CD4-positive, alpha-beta T cell treated with Interleukin-17A for 4 hours (primary cell): ENCODE data around the gene LAMA3.
A peak's percentile ranks its signal among the peaks of the same experiment; 100 is the strongest.

Experiments
- DNase-seq: peaks from one replicate; pipeline ENCODE4 v3.0.0-alpha.2; 2020; ENCODE audit warnings: mixed read lengths

The LAMA3 gene

DNA sequence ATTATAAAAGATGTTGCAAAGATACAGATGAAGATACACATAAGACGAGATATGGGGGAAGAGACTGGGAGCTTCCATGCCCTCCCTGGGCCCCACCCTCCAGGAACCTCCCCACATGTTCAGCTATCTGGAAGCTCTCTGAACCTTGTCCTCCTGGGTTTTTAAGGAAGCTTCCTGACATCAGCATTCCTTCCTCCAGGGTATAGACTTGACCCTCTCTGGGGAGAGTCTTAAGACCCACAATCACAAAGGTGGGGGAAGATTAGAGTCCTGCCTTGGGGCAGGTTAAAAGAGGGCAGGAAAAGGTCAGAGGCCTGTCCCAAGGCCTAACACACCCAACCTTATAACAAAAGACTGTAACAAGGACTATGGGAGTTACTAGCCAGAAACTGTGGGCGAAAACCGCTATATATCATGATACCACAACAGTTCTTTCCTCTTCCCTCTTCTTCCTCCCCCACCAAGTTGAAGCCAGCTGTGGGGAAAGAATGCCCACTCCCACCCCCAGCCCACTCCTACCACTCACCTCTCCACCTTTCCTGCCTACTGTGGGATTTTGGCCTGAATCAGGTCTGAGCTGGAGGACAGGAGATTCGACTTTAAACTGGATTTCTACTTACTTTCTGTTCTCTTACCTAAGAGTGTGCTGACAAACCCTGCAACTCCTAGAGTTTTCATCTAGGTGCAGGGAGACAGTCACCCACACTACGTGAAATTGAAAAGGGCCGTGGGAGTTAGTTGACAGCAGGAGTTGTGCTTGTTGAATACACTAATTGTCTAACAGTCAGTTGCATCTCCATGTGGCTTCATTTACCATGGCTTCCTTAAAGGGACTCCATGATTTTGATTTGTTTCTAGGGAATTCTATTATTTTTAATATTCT is 105.0 kb downstream of the LAMA3 start:
- no peak for DNase-seq

GRCh38 chr18:23798249-23798648 is 109.0 kb downstream of the LAMA3 start:
- DNase-seq = no peak

GRCh38 chr18:23798824-23799223 is 109.6 kb downstream of the LAMA3 start:
- DNase-seq = no peak

- no peak for DNase-seq
Observed at GRCh38 chr18:23799540-23799939, 110.3 kb downstream of the LAMA3 start.

DNA sequence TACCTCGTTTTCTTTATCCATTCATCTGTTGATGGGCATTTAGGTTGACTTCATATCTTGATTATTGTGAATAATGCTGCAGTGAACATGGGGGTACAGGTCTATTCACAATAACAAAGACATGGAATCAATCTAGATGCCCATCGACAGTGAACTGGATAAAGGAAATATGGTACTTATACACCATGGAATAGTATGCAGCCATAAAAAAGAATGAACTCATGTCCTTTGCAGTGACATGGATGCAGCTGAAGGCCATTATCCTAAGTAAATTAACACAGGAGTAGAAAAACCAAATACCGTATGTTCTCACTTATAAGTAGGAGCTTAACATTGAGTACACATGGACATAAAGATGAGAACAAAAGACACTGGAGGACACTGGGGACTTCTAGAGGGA is 111.6 kb downstream of the LAMA3 start:
- no peak for DNase-seq

DNA sequence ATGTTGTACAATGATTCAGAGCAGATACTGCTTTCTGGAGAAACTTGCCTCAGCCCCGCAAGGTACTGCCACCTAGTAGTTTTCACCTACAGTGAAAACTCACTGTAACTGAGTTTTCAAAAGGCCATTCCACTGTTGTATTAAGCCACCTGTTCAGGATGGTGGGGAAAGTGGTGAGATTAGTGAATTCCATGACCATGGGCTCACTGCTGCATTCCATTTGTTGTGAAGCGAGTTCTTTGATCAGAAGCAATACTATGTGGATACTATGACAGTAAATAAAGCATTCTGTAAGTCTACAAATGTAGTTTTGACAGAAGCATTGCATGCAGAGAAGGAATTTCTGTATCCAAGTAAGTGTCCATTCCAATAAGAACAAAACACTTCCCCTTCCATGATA is 113.6 kb downstream of the LAMA3 start:
- no peak for DNase-seq

DNA sequence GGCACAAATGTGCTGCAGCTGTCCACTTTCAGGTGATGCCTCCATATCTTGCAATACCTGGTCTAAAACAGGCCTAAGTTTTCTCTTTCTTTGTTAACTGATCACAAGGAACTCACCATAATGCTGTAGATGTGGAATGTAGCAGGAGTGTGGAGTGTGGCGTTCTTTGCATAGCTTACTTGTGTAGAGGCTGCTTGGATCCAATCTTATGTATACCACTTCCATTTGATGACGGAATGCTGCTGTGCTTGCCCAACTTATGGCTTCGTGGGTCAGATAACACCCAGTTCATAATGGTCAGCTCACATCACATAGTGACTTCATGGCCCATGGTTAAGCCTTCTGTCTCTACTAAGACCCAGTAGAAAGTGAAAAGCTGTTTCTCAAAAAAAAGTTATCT is 114.5 kb downstream of the LAMA3 start:
- no peak for DNase-seq

- DNase-seq = no peak
Observed at GRCh38 chr18:23805898-23806297, 116.6 kb downstream of the LAMA3 start.

- no peak for DNase-seq
Observed at GRCh38 chr18:23809415-23809814, 120.2 kb downstream of the LAMA3 start.

- DNase-seq = peak; percentile 53
Observed at GRCh38 chr18:23810396-23810795, 121.1 kb downstream of the LAMA3 start.

GRCh38 chr18:23811176-23811575 is 121.9 kb downstream of the LAMA3 start:
- DNase-seq = no peak

DNA sequence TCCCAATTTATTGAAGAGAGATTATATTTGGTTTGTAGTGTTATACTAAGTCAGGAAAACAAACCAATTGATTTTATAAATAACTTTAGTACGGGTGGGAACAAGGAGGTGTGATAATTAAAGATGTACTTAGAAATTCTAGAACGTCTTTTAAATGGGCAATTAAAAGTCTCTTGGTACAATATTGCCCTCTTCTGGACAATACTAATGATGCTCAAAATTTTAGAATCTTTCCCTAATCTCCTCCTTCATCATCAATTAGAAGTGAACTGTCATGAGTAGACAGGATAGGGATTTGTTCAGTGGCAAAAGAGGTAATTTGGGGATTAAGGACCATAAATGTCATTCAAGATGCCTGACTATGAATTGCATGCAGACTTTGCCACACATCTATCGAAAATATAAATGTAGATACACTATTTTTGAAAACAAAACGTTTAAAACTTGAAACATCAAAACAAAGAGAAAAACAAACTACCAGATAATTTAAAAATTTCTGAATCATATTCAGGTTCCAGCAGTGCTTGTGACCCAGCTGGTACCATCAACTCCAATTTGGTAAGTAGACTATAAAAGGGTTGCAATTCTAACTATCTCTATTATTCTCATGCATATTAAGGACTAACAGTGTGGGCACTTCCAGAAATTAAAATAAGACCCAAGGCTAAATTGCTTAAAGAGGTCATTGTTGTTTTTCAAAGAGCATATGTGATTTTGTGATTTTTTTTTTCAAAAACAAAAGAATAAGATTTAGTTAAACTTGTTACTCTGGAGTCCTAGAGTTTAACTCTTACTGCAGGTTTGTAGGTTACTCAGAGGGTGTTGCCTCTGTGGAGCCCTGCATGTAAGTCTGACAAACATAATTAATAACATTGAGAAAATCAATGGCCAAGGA is 123.5 kb downstream of the LAMA3 start:
- no peak for DNase-seq

GRCh38 chr18:23814991-23815614 is 125.8 kb downstream of the LAMA3 start:
- no peak for DNase-seq

GRCh38 chr18:23816021-23816420 is 126.8 kb downstream of the LAMA3 start:
- DNase-seq = no peak

DNA sequence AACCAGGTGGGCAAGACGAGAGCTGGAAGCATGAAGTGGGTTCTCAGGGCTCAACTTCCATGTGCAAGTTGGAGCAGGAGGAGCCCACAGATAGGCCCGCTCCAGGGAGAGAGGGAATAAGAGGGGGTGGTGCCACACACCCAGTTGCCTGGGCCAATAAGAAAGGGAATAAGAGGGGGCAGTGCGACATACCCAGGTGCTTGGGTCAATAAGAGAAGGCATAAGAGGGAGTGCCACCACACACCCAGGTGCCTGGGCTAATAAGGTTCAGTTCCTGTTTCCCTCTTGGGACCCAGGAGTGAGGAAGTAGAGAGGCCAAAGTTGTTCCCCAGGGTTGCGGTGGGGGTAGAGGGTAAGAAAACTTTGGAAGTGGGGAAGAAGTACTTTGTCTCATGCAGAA is 127.5 kb downstream of the LAMA3 start:
- no peak for DNase-seq

DNA sequence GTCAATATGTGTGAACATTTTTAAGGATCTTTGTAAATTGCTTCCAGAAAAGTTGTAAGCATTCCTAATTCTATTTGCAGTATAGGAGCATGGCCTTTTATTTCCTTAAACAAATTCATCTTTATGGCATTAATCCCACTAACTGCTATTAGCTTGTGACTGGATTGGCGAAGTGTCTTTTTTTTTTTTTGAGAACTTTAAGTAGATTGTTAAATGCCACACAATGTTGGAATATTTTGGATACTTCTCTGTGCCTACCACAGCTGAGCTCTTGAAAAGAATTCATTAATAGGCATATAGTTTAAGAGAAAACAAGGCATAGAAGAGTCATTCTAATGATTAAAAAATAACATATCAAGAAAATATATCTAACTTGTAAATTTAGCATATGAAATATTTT is 129.7 kb downstream of the LAMA3 start:
- DNase-seq = no peak

- no peak for DNase-seq
Observed at GRCh38 chr18:23822590-23823385, 133.5 kb downstream of the LAMA3 start.

DNA sequence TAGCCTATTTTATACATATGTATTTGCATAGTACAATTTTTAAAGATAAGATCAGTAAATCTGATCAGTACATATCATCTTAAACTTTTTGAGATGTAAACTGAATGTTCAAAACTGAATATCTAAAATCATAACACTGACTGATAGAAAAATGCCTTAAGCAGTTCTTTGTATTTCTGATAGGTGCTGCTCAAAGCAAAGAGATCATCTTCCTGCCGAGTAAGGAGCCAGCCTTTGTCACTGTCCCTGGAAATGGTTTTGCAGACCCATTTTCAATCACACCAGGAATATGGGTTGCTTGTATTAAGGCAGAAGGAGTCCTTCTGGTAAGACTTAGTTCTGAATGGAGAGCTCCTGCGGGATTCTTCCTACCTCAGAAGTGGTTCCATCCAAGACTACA is 135.0 kb downstream of the LAMA3 start:
- no peak for DNase-seq

DNA sequence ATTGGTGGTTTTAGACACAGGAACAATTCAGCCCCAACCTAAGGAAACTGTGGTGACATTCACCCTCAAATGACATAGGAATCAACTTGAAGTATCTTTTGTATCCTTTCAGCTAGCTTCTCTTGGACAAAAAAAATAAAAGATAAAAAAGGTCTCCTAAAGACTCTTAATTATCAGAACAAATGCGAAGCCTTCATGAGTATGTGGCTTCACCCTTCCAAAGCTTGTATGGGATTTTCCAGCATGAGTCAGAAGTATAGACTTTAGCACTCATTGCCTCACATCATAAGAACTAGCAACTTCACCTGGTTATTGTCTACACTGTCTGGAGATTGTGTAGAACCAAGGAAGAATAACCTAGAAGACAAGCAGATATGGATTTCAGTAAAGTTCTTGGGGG is 135.4 kb downstream of the LAMA3 start:
- no peak for DNase-seq

DNA sequence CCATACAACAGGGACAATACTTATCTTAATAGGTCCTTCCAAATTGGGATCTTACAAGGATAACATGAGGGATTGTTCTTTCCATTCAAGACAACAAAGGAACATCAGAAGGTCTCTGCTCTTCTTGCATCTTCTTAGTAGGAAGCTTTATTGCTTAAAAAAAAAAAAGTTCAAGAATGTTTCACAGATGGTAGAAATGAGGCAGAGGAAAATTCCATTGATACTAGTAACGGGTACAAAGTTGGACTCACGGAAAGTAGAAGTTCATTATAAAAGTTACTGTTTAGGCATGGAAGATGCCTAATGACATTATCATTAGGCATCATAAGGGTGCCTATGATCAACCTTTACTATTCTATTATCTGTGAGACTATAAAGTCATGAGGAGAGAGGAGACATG is 136.2 kb downstream of the LAMA3 start:
- DNase-seq = no peak

- peak; percentile 11 for DNase-seq
Observed at GRCh38 chr18:23825978-23826405, 136.7 kb downstream of the LAMA3 start.

GRCh38 chr18:23826850-23827620 is 137.8 kb downstream of the LAMA3 start:
- DNase-seq = no peak
